Astrocyte of the spinal cord (primary cell): ENCODE measurements around the gene TOP1.

Experiments used
- DNase-seq: peaks from one replicate; pipeline ENCODE4 v3.0.0; 2011; ENCODE audit warnings: low read depth, low spot score
- H3K4me3 ChIP-seq: 2 replicates; pipeline ENCODE4 v1.5.1; 2011; ENCODE audit warnings: low read depth, mild to moderate bottlenecking, low read length, moderate library complexity
- CTCF ChIP-seq: IDR thresholded peaks from 2 replicates; pipeline ENCODE4 v1.5.1; 2012; ENCODE audit warnings: low read depth, mild to moderate bottlenecking, low read length, inconsistent platforms
- in situ Hi-C: cut with HindIII; loops from 2 replicates; pipeline ENCODE4 v1.10.0; 2017; ENCODE audit warnings: low sequenced_read_pairs

TOP1 gene

GRCh38 chr20:41011551-41012067 is 17.0 kb upstream of the TOP1 start:
- TF ChIP-seq CTCF: no peak
- no peak overlapping the region for H3K4me3 ChIP-seq
- in situ Hi-C loops: no loop called here
- no peak for DNase-seq

- in situ Hi-C loops: no loop called here
- no peak for TF ChIP-seq CTCF
- no peak overlapping the region for H3K4me3 ChIP-seq
- no peak for DNase-seq
These were observed 14.0 kb upstream of the TOP1 start for GRCh38 chr20:41014561-41015088.

GRCh38 chr20:41017448-41018042 is 11.1 kb upstream of the TOP1 start:
- in situ Hi-C loops: no loop called here
- TF ChIP-seq CTCF: no peak
- no peak overlapping the region for H3K4me3 ChIP-seq
- no peak for DNase-seq

GRCh38 chr20:41018153-41018552 is 10.5 kb upstream of the TOP1 start:
- TF ChIP-seq CTCF: no peak
- no peak for DNase-seq
- H3K4me3 ChIP-seq: no peak overlapping the region
- in situ Hi-C loops: no loop called here

- in situ Hi-C loops: no loop called here
- H3K4me3 ChIP-seq: no peak overlapping the region
- no peak for TF ChIP-seq CTCF
- no peak for DNase-seq
These were observed 5.1 kb upstream of the TOP1 start for GRCh38 chr20:41023549-41023948.

- H3K4me3 ChIP-seq: no peak overlapping the region
- in situ Hi-C loops: no loop called here
- no peak for DNase-seq
- no peak for TF ChIP-seq CTCF
These were observed 1.3 kb upstream of the TOP1 start for GRCh38 chr20:41027366-41027765.
